Measurements from ENCODE around the gene ZMAT3.
A peak's percentile ranks its signal among the peaks of the same experiment; 100 is the strongest.

The ZMAT3 gene

GRCh38 chr3:179072100-179072438 lies 460 bp upstream of the ZMAT3 start:
- H3K4me2 ChIP-seq (ENCODE audit: low read depth, low read length): peak overlapping the region; percentile 93
- no peak for TF ChIP-seq CTCF (IDR thresholded peaks at IDR 0.05; ENCODE audit: low read length)
- no peak for TF ChIP-seq EZH2 (optimal IDR thresholded peaks at IDR 0.05; ENCODE audit: low read depth, low read length)
- no peak for TF ChIP-seq EZH2phosphoT487 (IDR thresholded peaks at IDR 0.05; ENCODE audit: low read length)
- no peaks in the 10 kb centered on the region for H3K9me3 ChIP-seq (replicated peaks; ENCODE audit: insufficient read depth, low read length)
- H2AFZ ChIP-seq (ENCODE audit: low read length): peak overlapping the region; percentile 92
- no peaks in the 10 kb centered on the region for H4K20me1 ChIP-seq (ENCODE audit: insufficient read depth, low read length)
- no peaks in the 10 kb centered on the region for H3K36me3 ChIP-seq (replicated peaks; ENCODE audit: insufficient read depth, low read length)
- no peak overlapping the region for H3K27ac ChIP-seq (ENCODE audit: low read length)
- H3K9me2 ChIP-seq (replicated peaks; ENCODE audit: insufficient read depth, low read length): no peaks in the 10 kb centered on the region
- peaks cover 9% of the 10 kb centered on the region for H3F3A ChIP-seq (ENCODE audit: insufficient read depth, low read length)
- H3K4me3 ChIP-seq (ENCODE audit: low read length): peak overlapping the region; percentile 73
- H3K27me3 ChIP-seq (replicated peaks; ENCODE audit: insufficient read depth, low read length): peaks cover 49% of the 10 kb centered on the region
- H3K79me2 ChIP-seq (ENCODE audit: low read length): no peaks in the 10 kb centered on the region
- DNase-seq: no peak
- peak overlapping the region; percentile 51 for H3K9ac ChIP-seq (ENCODE audit: low read length)
- peaks cover 12% of the 10 kb centered on the region; the same call in 1 of the 2 replicates for H3K4me1 ChIP-seq (ENCODE audit: low read length)

DNA sequence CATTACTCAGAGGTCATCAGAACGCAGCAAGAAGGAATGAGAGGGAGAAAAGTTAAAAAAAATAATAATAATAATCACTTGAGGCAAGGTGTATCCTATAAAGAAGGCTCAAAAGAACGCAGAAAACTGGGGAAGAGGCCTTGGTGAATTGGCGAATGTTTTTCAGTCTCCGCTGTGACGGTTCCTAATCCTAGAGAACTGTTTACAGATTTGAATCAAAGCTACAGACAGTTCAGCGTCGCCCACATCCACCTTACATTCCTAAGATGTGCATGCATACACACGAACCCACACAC lies 634 bp downstream of the ZMAT3 start:
- Histone ChIP-seq H3K9me3 (replicated peaks; ENCODE audit: insufficient read depth, low read length) (no peaks in the 10 kb centered on the region), H3K36me3 (replicated peaks; ENCODE audit: insufficient read depth, low read length) (no peaks in the 10 kb centered on the region), H3K27me3 (replicated peaks; ENCODE audit: insufficient read depth, low read length) (peaks cover 43% of the 10 kb centered on the region), H3K4me3 (ENCODE audit: low read length) (peak overlapping the region; percentile 73), H2AFZ (ENCODE audit: low read length) (peak overlapping the region; percentile 92), H3K9me2 (replicated peaks; ENCODE audit: insufficient read depth, low read length) (no peaks in the 10 kb centered on the region), H3K4me1 (ENCODE audit: low read length) (peaks cover 12% of the 10 kb centered on the region; the same call in 1 of the 2 replicates), H3K27ac (ENCODE audit: low read length) (no peak overlapping the region), H4K20me1 (ENCODE audit: insufficient read depth, low read length) (no peaks in the 10 kb centered on the region), H3F3A (ENCODE audit: insufficient read depth, low read length) (peaks cover 9% of the 10 kb centered on the region), H3K79me2 (ENCODE audit: low read length) (no peaks in the 10 kb centered on the region), H3K4me2 (ENCODE audit: low read depth, low read length) (peak overlapping the region; percentile 93), H3K9ac (ENCODE audit: low read length) (no peak overlapping the region)
- DNase-seq: no peak
- no peak for TF ChIP-seq EZH2phosphoT487 (IDR thresholded peaks at IDR 0.05; ENCODE audit: low read length)
- TF ChIP-seq CTCF (IDR thresholded peaks at IDR 0.05; ENCODE audit: low read length): no peak
- TF ChIP-seq EZH2 (optimal IDR thresholded peaks at IDR 0.05; ENCODE audit: low read depth, low read length): no peak

DNA sequence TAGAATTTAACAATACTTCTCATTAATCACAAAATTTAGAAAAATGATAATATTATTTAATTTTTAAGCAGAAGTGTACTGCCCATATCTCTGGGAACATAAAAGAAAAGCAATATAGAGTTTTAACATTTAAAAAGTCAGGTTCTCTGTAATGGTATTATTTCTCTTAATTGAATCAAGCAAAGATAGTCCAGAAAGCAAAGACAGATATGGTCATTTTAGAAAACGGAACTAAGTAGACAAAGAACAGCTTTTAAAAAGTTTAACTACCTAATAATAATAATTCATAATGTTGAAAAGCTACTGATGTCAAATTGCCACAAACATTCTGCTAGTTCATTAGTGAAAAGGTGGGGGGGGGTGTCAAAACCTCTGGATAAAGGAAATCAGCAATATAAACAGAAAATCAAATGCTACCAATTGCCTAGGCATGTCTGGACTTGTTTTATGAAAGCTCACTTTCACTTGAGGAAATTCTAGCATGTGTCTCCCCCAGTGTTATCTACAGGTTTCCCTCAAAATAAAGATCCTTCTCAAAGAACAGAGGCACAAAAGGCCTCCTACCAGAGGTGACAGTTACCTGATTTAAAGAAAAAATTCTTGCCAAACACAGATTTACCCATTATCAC lies 1.7 kb downstream of the ZMAT3 start:
- Histone ChIP-seq H3K4me2 (ENCODE audit: low read depth, low read length) (no peak overlapping the region), H4K20me1 (ENCODE audit: insufficient read depth, low read length) (no peaks in the 10 kb centered on the region), H3K9me3 (replicated peaks; ENCODE audit: insufficient read depth, low read length) (no peaks in the 10 kb centered on the region), H2AFZ (ENCODE audit: low read length) (no peak overlapping the region), H3F3A (ENCODE audit: insufficient read depth, low read length) (peaks cover 9% of the 10 kb centered on the region), H3K4me3 (ENCODE audit: low read length) (no peak overlapping the region), H3K36me3 (replicated peaks; ENCODE audit: insufficient read depth, low read length) (no peaks in the 10 kb centered on the region), H3K4me1 (ENCODE audit: low read length) (peaks cover 12% of the 10 kb centered on the region; the same call in 1 of the 2 replicates), H3K9me2 (replicated peaks; ENCODE audit: insufficient read depth, low read length) (no peaks in the 10 kb centered on the region), H3K27ac (ENCODE audit: low read length) (no peak overlapping the region), H3K27me3 (replicated peaks; ENCODE audit: insufficient read depth, low read length) (peaks cover 32% of the 10 kb centered on the region), H3K79me2 (ENCODE audit: low read length) (no peaks in the 10 kb centered on the region), H3K9ac (ENCODE audit: low read length) (no peak overlapping the region)
- peak; percentile 4 for DNase-seq
- TF ChIP-seq CTCF (IDR thresholded peaks at IDR 0.05; ENCODE audit: low read length) (no peak), EZH2phosphoT487 (IDR thresholded peaks at IDR 0.05; ENCODE audit: low read length) (no peak), EZH2 (optimal IDR thresholded peaks at IDR 0.05; ENCODE audit: low read depth, low read length) (no peak)

Data from MM.1S (cell line).